Nephron (organoid): ENCODE measurements around the gene PRELID2.

ENCODE experiments used
- H3K27ac Mint-ChIP-seq, 3 experiments: 2 replicates each; pipeline ENCODE4 v1.8.0; 2020; ENCODE audit warnings: mixed read lengths in 3 of 3, mild to moderate bottlenecking in 2 of 3, moderate library complexity in 1 of 3
- H3K27me3 Mint-ChIP-seq: 2 replicates; pipeline ENCODE4 v1.8.0; 2021; ENCODE audit warnings: low read depth, mild to moderate bottlenecking, moderate library complexity, mixed read lengths
- H3K36me3 Mint-ChIP-seq: 2 replicates; pipeline ENCODE4 v1.8.0; 2020; ENCODE audit warnings: low read depth, mixed read lengths
- H3K4me1 Mint-ChIP-seq: 2 replicates; pipeline ENCODE4 v1.8.0; 2020; ENCODE audit warnings: mixed read lengths
- H3K4me3 Mint-ChIP-seq, 3 experiments: 2 replicates each; pipeline ENCODE4 v1.8.0; 2020; ENCODE audit warnings: mild to moderate bottlenecking in 3 of 3, mixed read lengths in 3 of 3, moderate library complexity in 2 of 3
- H3K9me3 Mint-ChIP-seq: 2 replicates; pipeline ENCODE4 v1.8.0; 2020; ENCODE audit warnings: mixed read lengths
- TF ChIP-seq, protein P1 (sequence below), 3 experiments: fragments of 200-600 bp; sonication (generic); IDR thresholded peaks; one replicate each; pipeline ENCODE4 v1.5.0; 2021; ENCODE audit warnings: antibody characterized with exemption in 3 of 3; ENCODE audit not compliant: unreplicated experiment in 3 of 3

PRELID2 gene

DNA sequence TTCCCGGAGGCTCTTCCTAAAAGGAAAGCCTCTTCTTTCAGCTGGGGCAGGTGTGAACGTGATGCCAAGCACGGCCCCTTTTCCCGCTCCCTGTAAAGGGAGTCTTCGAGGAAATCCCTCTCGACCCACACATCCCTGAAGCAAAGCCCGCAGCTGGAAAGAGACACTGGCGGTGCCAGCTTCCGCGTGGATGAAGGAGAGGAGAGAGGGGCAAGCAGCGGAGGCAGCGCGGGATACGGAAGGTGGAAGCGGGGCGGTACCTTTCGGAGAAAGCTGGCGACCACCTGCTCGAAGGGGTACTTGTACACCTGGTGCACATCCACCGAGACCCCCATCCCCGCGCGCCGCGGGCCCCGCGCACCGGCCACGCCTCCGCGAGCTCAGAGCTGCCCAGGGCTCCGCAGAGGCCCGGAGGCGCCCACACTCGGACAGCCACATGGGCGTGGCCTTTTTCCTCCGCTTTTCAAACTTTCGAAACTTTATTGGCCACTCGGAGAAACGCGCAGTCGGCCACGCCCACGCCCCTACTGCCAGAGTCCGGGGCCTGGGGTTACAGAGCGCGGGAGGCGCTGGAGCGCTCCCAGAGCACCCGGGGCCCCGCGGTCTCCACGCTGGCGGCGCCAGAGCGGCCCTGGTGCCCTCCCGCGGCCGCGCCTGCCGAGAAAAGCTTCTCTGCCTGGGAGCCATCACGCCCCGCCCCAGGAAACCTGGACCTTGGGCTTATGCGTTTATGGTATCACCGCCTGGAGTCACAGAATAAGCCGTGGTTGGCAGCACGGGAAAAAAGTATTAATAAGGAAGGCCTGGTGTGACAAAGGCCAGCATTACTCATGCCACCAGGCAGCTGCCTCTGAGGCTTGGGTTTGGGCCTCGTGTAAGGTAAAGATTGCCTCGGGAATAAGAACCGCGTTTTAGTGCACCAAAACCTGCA is at the start of gene PRELID2:
Gene PRELID2, minus strand, starts transcription at position 426 of the 931 bp plus-strand sequence. Its CDS starts 91 bp downstream, at position 335.
- TF ChIP-seq, protein P1, sequence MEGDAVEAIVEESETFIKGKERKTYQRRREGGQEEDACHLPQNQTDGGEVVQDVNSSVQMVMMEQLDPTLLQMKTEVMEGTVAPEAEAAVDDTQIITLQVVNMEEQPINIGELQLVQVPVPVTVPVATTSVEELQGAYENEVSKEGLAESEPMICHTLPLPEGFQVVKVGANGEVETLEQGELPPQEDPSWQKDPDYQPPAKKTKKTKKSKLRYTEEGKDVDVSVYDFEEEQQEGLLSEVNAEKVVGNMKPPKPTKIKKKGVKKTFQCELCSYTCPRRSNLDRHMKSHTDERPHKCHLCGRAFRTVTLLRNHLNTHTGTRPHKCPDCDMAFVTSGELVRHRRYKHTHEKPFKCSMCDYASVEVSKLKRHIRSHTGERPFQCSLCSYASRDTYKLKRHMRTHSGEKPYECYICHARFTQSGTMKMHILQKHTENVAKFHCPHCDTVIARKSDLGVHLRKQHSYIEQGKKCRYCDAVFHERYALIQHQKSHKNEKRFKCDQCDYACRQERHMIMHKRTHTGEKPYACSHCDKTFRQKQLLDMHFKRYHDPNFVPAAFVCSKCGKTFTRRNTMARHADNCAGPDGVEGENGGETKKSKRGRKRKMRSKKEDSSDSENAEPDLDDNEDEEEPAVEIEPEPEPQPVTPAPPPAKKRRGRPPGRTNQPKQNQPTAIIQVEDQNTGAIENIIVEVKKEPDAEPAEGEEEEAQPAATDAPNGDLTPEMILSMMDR (IDR thresholded peaks at IDR 0.05; ENCODE audit: unreplicated experiment in 3 of 3), result no peak
- Mint-ChIP-seq H3K9me3 (no peaks in the 10 kb centered on the region), H3K4me3 (peak within 1 kb of the TSS; percentile 73 to 87 (median 85)), H3K27me3 (no peaks in the 10 kb centered on the region), H3K4me1 (peaks cover 17% of the 10 kb centered on the region), H3K36me3 (no peaks in the 10 kb centered on the region), H3K27ac (peak within 1 kb of the TSS; percentile 31 to 86 (median 67))

- H3K9me3 Mint-ChIP-seq, result peaks cover 15% of the 10 kb centered on the region
- H3K27ac Mint-ChIP-seq, result no peak overlapping the region
- no peaks in the 10 kb centered on the region for H3K27me3 Mint-ChIP-seq
- H3K4me3 Mint-ChIP-seq, result no peak overlapping the region
- no peaks in the 10 kb centered on the region for H3K4me1 Mint-ChIP-seq
- no peaks in the 10 kb centered on the region for H3K36me3 Mint-ChIP-seq
- TF ChIP-seq, protein P1 (IDR thresholded peaks at IDR 0.05; ENCODE audit: unreplicated experiment in 3 of 3), result no peak
Observed at GRCh38 chr5:145874765-145875164, 39.6 kb upstream of the PRELID2 start.

DNA sequence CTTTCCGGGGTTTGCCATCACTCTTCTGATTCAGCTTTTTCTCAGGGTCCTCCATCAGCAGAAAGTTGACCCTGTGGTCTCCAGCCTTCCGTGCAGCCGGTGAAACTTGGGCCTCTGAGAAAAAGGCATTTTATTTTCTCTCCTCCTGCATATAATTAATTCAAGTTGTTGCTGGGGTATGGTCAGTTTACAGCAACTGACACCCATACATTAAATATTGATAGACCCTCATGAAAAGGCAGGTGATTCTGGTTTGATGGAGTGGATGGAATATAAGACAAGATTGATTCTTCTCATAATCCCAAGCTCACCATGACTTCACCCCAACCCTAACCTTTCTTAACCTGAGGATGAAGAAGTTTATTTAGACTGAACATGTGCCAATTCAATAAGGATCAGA is 37.8 kb upstream of the PRELID2 start, which contains the start of gene GRXCR2:
Gene GRXCR2, minus strand, starts transcription at position 101 of the 400 bp plus-strand sequence. Its CDS starts 46 bp downstream, at position 55.
- Mint-ChIP-seq H3K4me1 (no peaks in the 10 kb centered on the region), H3K4me3 (no peak within 1 kb of the TSS), H3K9me3 (peaks cover under 1% of the 10 kb centered on the region), H3K36me3 (no peaks in the 10 kb centered on the region), H3K27ac (no peak within 1 kb of the TSS), H3K27me3 (no peaks in the 10 kb centered on the region)
- TF ChIP-seq, protein P1 (IDR thresholded peaks at IDR 0.05; ENCODE audit: unreplicated experiment in 3 of 3), result no peak

DNA sequence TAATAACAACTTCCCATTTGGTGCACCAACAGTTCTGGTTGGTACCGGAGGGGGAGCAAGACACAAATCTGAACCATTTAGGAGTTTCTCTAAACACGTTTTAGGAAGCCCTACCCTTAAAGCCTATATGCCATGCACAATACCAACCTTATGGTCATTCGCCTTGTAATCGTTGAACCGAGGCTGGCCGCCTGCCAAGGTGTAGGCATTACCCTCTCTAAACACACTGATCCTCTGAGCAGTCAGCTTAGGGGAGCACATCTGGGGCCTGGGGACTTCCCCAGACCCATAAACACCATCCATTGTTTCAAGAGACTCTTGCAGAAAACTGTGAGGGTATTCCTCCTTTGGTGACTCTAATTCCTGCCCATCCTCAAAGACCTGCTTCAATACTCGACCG is 37.3 kb upstream of the PRELID2 start:
- Mint-ChIP-seq H3K4me3 (no peak overlapping the region), H3K27me3 (no peaks in the 10 kb centered on the region), H3K36me3 (no peaks in the 10 kb centered on the region), H3K27ac (no peak overlapping the region), H3K4me1 (no peaks in the 10 kb centered on the region), H3K9me3 (no peaks in the 10 kb centered on the region)
- TF ChIP-seq, protein P1 (IDR thresholded peaks at IDR 0.05; ENCODE audit: unreplicated experiment in 3 of 3), result no peak

GRCh38 chr5:145869753-145870152 is 34.6 kb upstream of the PRELID2 start:
- Mint-ChIP-seq H3K4me3 (no peak overlapping the region), H3K27ac (no peak overlapping the region), H3K4me1 (no peaks in the 10 kb centered on the region), H3K27me3 (no peaks in the 10 kb centered on the region), H3K9me3 (no peaks in the 10 kb centered on the region), H3K36me3 (no peaks in the 10 kb centered on the region)
- TF ChIP-seq, protein P1 (IDR thresholded peaks at IDR 0.05; ENCODE audit: unreplicated experiment in 3 of 3), result no peak
